BE2C (cell line): ENCODE measurements around the gene BACE2.

Source experiments
- DNase-seq: peaks from one replicate; pipeline ENCODE4 v3.0.0-alpha.2; 2020
- H3K27me3 ChIP-seq: fragments of 250-450 bp; sonication (Bioruptor Pico); 2 replicates; pipeline ENCODE4 v1.5.1; 2020; ENCODE audit warnings: mild to moderate bottlenecking
- H3K36me3 ChIP-seq: fragments of 250-450 bp; sonication (Bioruptor Pico); 2 replicates; pipeline ENCODE4 v1.5.1; 2020; ENCODE audit warnings: mild to moderate bottlenecking
- H3K4me1 ChIP-seq: fragments of 250-450 bp; sonication (Bioruptor Pico); 2 replicates; pipeline ENCODE4 v1.5.1; 2020
- H3K4me3 ChIP-seq: 2 replicates; pipeline ENCODE4 v1.5.1; 2011; ENCODE audit warnings: low read depth, low read length
- H3K9me3 ChIP-seq: fragments of 250-450 bp; sonication (Bioruptor Pico); 2 replicates; pipeline ENCODE4 v1.5.1; 2020
- CTCF ChIP-seq: IDR thresholded peaks from 2 replicates; pipeline ENCODE4 v1.5.1; 2012; ENCODE audit warnings: mild to moderate bottlenecking, low read depth, low read length

Gene BACE2

GRCh38 chr21:41283211-41283818 is 115.4 kb downstream of the BACE2 start:
- no peak overlapping the region for H3K4me3 ChIP-seq
- TF ChIP-seq CTCF: peak; percentile 70

GRCh38 chr21:41289431-41289830 is 121.5 kb downstream of the BACE2 start:
- H3K27me3 ChIP-seq: no peaks in the 10 kb centered on the region
- no peaks in the 10 kb centered on the region for H3K36me3 ChIP-seq
- DNase-seq: no peak
- H3K9me3 ChIP-seq: no peaks in the 10 kb centered on the region
- no peaks in the 10 kb centered on the region for H3K4me1 ChIP-seq
- no peak for TF ChIP-seq CTCF
- no peak overlapping the region for H3K4me3 ChIP-seq

More at GRCh38 chr21:41283211-41283818, 115.4 kb downstream of the BACE2 start:
- DNase-seq: peak; percentile 31
- Histone ChIP-seq H3K9me3 (no peaks in the 10 kb centered on the region), H3K36me3 (no peaks in the 10 kb centered on the region), H3K27me3 (no peaks in the 10 kb centered on the region), H3K4me1 (no peaks in the 10 kb centered on the region)

- Histone ChIP-seq H3K4me3 (no peak overlapping the region), H3K9me3 (no peaks in the 10 kb centered on the region), H3K27me3 (no peaks in the 10 kb centered on the region), H3K4me1 (no peaks in the 10 kb centered on the region), H3K36me3 (no peaks in the 10 kb centered on the region)
- DNase-seq: no peak
- TF ChIP-seq CTCF: no peak
Measured at GRCh38 chr21:41290106-41290799, 122.3 kb downstream of the BACE2 start.

- TF ChIP-seq CTCF: no peak
- H3K4me3 ChIP-seq: no peak overlapping the region
- no peak for DNase-seq
Measured at GRCh38 chr21:41294548-41295231, 126.7 kb downstream of the BACE2 start.

GRCh38 chr21:41295721-41296254 is 127.8 kb downstream of the BACE2 start:
- no peak for TF ChIP-seq CTCF
- no peaks in the 10 kb centered on the region for H3K4me1 ChIP-seq
- no peaks in the 10 kb centered on the region for H3K27me3 ChIP-seq

More at GRCh38 chr21:41294548-41295231, 126.7 kb downstream of the BACE2 start:
- H3K9me3 ChIP-seq: no peaks in the 10 kb centered on the region
- no peaks in the 10 kb centered on the region for H3K27me3 ChIP-seq
- no peaks in the 10 kb centered on the region for H3K36me3 ChIP-seq
- no peaks in the 10 kb centered on the region for H3K4me1 ChIP-seq

More at GRCh38 chr21:41295721-41296254, 127.8 kb downstream of the BACE2 start:
- Histone ChIP-seq H3K4me3 (no peak overlapping the region), H3K36me3 (no peaks in the 10 kb centered on the region), H3K9me3 (no peaks in the 10 kb centered on the region)
- no peak for DNase-seq
